Hematopoietic multipotent progenitor cell (in vitro differentiated cells): ENCODE data around the gene KLHL40. TPM values are rescaled to one million over a fixed set of nuclear protein-coding genes. Genes with fewer than 3 reads are reported as not detected.
"Not testable (repeated sequence)": the region's sequence is repeated elsewhere in the genome, so short reads cannot be mapped to it uniquely, and the experiment has no call there.

Experiments used
- DNase-seq, 3 donors: peaks; one replicate each; pipeline ENCODE4 v3.0.0-alpha.2; 2011 to 2015; ENCODE audit warnings: low read depth in 2 of 3, low spot score in 2 of 3
- total RNA-seq: library from RNA; depleted of rRNA; stranded (reverse); fragments of >200 nt; gene quantifications from one replicate; pipeline ENCODE4 v1.2.3, GENCODE V29; 2012

Gene KLHL40
- total RNA-seq, 1 donor = under 0.01 TPM

GRCh38 chr3:42714171-42714852 is 29.0 kb downstream of the KLHL40 start:
- DNase-seq = no peak

DNA sequence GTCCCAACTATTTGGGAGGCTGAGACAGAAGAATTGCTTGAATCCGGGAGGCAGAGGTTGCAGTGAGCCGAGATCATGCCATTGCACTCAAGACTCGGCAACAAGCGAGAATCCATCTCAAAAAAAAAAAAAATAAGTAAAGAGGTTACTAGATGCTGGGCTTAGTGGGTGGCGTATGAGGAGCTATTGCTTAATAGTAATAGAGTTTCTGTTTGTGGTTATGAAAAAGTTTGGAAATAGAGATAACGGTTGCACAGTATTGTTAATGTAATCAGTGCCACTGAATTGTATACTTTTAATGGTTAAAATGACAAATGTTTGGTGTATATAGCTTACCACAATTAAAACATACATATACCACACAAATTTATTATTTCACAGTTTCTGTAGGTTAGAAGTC is 32.0 kb downstream of the KLHL40 start:
- no peak for DNase-seq

- DNase-seq = no peak
Observed at GRCh38 chr3:42718338-42718737, 33.0 kb downstream of the KLHL40 start.

GRCh38 chr3:42719002-42719401 is 33.7 kb downstream of the KLHL40 start:
- no peak for DNase-seq

- DNase-seq = no peak
Observed at GRCh38 chr3:42720126-42720525, 34.8 kb downstream of the KLHL40 start.

GRCh38 chr3:42721690-42722089 is 36.4 kb downstream of the KLHL40 start:
- no peak for DNase-seq

DNA sequence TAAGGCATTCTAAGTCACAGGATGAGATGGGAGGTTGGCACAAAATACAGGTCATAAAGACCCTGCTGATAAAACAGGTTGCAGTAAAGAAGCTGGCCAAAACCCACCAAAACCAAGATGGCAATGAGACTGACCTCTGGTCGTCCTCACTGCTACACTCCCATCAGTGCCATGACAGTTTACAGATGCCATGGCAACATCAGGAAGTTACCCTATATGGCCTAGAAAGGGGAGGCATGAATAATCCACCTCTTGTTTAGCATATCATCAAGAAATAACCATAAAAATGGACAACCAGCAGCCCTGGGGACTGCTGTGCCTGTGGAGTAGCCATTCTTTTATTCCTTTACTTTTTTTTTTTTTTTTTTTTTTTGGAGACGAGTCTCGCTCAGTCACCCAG is 37.1 kb downstream of the KLHL40 start:
- DNase-seq = not testable (repeated sequence)

DNA sequence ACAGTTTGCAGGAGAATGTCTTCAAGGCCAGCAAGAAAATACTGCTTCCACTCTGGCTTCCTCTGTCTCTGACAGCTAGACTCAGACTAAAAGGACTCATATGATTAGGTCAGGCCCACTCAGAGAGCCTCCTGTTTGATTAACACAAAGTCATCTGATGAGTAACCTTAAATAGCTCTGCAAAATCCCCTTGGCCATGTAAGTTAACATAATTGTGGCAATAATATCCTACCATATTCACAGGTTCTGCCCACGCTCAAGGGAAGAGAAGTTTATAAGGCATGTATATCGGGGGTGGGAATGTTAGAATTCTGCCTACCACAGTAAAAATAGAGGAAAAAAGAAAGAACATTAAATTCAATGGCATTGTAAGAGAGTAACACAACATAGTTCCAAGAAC is 37.9 kb downstream of the KLHL40 start:
- DNase-seq = no peak

GRCh38 chr3:42725454-42725853 is 40.1 kb downstream of the KLHL40 start:
- DNase-seq = no peak

DNA sequence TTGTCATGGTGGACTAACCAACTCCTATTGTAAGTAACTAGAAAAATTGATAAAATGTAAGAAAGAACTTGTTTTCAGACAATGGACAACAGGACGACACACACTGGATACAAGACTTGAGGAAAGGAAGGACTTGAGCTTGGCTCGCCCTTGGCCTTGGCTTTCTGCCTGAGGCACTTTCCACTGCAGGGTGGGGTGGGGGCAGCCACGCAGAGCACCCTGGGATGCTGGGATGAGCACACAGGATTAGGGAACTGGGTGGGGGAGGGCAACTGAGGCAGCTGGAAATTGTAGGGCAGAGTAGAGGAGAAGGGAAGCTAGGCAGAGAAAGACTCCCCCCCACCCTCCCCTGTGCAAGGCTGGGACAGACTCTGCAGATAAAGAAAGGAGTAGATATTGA is 42.7 kb downstream of the KLHL40 start:
- no peak for DNase-seq

GRCh38 chr3:42728668-42729364 is 43.5 kb downstream of the KLHL40 start:
- DNase-seq = no peak

DNA sequence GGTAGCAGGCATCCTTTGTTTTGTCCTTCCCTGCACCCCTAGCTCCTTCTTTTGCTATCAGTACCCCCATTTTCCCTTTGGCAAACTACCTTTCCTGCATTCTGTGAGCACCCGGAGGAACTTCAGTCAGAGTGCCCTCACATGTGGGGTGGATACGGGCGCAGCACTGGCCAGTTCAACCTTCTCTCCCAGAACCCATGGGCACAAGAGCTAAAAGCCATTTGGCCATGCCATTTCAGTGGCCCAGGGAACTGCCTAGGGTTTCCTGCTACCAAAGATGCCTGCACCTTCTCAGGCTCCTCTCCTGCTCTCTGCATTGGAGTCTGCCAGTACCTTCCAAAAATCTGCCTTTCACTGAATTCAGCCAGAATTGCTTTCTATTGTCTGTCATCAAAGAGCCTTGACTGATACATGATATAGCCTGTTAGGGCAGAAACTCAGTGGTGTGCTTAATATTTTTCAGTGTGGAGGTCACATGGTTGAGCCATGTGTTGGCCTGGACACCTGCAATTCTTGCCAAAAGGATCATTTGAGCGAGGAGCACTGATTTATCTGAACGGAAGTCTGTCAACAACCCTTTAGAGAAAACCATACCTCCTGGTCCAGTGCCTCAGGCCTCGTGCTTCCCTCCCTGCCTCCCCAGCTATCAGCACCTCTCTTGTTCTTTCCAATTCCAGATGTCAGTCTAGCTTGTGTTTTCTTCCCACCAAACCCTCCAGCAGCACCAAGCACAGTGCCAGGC is 44.2 kb downstream of the KLHL40 start:
- DNase-seq = no peak

GRCh38 chr3:42730294-42730693 is 45.0 kb downstream of the KLHL40 start:
- no peak for DNase-seq

GRCh38 chr3:42730706-42731420 is 45.5 kb downstream of the KLHL40 start:
- DNase-seq = no peak

DNA sequence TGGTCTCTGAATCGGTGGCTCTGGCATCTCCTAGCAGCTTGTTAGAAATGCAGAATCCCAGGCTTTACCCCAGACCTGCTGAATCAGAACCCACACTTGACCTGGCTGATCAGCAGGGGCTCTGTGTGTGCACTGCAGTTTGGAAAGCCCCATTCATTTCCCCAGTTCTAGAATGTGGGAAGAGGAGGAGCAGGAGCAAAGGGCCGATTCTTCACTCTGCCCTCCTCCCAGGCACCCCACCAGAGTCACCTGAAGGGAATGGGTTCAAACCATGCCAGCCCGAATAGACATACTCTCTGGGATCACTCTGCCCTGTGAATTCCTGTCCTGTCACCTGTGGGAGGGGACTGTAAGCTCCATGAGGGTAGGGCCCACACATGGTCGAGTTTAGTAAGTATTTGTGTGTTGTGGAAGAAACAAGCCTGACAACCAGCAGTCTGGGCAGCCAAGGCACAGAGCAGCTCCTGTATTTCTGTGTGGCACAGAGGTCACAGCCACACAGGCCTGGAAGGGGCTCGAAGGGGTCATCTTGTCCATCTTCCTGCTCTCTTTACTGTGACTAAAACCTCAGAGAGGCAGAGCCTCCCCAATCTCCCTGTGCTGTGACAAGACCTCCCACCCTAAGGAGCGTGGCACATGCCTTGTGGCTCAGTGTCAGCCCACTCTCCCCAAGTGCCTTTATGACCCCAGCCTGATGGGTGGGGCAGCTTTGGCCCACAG is 46.3 kb downstream of the KLHL40 start:
- DNase-seq = no peak

GRCh38 chr3:42732196-42732828 is 47.0 kb downstream of the KLHL40 start:
- no peak for DNase-seq

- no peak for DNase-seq
Observed at GRCh38 chr3:42732829-42733459, 47.6 kb downstream of the KLHL40 start.

GRCh38 chr3:42733501-42734262 is 48.3 kb downstream of the KLHL40 start:
- DNase-seq = no peak
